ENCODE results near the gene TYW5.

TYW5 gene

DNA sequence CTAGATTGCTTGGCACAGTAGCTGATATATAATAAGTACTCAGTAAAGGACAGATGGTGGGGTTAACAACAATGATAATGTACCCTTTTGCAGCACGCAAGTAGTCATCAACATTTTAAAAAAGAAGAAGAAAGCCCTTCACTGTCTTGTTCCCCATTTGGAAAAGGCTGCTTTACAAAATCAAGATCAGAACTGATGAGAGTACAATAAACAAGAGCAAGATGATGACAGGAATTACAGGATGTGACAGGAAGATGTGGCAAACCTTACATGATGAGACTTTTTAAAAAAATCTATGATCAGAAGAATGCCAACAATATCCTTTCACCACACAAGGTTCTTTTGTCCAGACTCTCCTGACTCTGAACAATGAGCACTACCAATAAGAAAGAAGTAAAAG, 9.1 kb downstream of the TYW5 start:
- Histone ChIP-seq H3K4me3 (no peak overlapping the region), H3K27ac (no peak overlapping the region)
- TF ChIP-seq CTCF (IDR thresholded peaks at IDR 0.05), result no peak
- DNase-seq (ENCODE audit: low spot score), result no peak

DNA sequence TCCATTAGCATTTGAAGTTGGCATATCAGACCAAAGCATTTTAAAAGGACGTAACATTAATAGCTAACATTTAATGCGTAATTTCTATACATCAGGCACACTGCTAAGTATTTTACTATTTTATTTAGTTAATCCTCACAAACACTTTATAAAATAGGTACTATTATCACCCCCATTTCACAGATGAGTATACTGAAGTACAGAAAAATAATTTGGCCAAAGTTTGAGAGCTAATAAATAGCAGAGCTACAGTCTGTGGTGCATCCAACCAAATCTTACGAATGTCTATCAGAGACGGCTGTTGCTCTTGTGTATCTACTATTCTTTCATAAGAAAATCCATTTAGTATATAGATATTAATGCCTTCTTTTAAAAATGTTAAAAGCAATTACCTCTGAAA, 11.9 kb downstream of the TYW5 start:
- TF ChIP-seq CTCF (IDR thresholded peaks at IDR 0.05), result no peak

DNA sequence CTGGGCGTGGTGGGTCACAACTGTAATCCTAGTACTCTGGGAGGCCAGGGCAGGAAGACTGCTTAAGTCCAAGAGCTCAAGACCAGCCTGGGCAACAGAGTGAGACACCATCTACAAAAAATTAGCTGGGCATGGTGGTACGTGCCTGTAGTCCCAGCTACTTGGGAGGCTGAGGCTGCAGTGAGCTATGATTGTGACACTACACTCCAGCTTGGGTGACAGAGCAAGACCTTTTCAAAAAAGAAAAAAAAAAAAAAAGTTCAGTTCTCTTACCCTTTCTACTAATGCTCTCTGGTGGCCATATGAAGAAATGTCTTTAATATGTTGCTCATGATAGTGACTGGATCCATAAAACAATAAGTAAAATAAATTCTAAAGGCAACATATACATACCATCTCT, 14.9 kb downstream of the TYW5 start:
- TF ChIP-seq CTCF (IDR thresholded peaks at IDR 0.05), result no peak
- no peak for DNase-seq (ENCODE audit: low spot score)
- Histone ChIP-seq H3K4me3 (no peak overlapping the region), H3K27ac (no peak overlapping the region)

More for the DNA sequence above, 11.9 kb downstream of the TYW5 start:
- Histone ChIP-seq H3K27ac (no peak overlapping the region), H3K4me3 (no peak overlapping the region)
- DNase-seq (ENCODE audit: low spot score), result no peak

GRCh38 chr2:199936554-199936953, 18.7 kb downstream of the TYW5 start:
- Histone ChIP-seq H3K4me3 (no peak overlapping the region), H3K27ac (no peak overlapping the region)
- no peak for TF ChIP-seq CTCF (IDR thresholded peaks at IDR 0.05)
- DNase-seq (ENCODE audit: low spot score), result no peak

DNA sequence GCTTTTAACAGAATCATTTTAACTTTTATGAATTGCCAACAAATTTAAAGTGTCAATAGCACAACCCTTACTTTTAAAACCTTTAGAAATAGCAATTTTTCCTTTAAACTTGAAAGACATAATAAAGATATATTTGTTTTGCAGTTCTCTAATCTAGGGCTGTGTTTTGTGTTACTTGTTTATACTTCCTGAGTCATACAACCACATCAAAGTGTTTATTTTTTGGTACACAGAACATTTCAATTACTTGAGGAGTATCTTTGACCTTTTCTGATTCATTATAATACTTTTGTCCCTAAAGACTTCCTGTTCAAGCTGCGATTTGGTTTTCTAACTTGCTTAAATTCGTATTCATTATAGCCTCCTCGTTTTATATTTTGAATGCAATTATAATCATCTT, 21.8 kb downstream of the TYW5 start:
- Histone ChIP-seq H3K4me3 (no peak overlapping the region), H3K27ac (no peak overlapping the region)
- DNase-seq (ENCODE audit: low spot score), result no peak
- TF ChIP-seq CTCF (IDR thresholded peaks at IDR 0.05), result no peak

DNA sequence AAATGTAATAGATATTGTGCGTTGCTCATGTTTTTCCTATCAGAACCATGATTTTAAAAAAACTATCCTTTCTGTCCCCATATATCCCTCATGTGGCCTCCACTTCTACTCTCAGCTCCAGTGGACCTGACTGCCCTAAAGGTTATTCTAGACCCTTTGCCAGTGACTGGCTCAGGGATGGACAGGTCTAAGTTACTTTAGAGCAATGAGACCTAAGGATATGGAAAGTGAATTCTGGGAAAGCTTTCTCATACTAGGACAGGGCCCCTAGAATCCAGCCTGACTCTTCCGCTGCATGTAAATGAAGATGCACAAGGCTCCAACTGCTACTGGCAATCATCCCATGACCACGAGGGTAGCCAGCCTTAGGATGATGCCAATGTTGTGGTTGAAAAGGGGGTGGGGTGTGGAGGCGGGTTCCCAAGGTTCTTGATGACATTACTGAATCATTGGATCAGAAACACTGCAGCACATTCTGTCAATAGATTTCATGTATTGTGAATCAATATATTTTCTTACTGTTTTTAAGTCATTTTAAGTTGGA, 22.9 kb downstream of the TYW5 start:
- no peak for DNase-seq (ENCODE audit: low spot score)
- Histone ChIP-seq H3K4me3 (no peak overlapping the region), H3K27ac (no peak overlapping the region)
- no peak for TF ChIP-seq CTCF (IDR thresholded peaks at IDR 0.05)

DNA sequence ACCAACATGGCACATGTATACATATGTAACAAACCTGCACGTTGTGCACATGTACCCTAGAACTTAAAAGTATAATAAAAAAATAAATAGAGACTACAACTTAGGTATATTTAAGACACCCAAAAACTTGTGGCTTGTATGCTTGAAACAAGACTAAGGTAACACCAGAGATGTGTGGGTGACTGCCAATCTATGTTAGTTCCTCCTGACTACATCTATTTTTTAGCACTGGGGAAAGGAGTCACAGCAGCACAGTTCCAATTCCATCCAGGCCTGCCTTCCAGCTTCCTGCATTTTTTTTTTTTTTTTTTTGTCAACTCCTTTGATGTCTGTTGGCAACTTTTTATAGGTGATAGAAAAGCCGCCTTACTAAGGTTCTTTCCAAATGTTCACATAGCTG, 26.0 kb downstream of the TYW5 start:
- Histone ChIP-seq H3K27ac (no peak overlapping the region), H3K4me3 (no peak overlapping the region)
- no peak for DNase-seq (ENCODE audit: low spot score)
- TF ChIP-seq CTCF (IDR thresholded peaks at IDR 0.05), result no peak
